ENCODE results near the gene OR5M3. TPM values are rescaled to one million over a fixed set of nuclear protein-coding genes. Genes with fewer than 3 reads are reported as not detected.

OR5M3 gene
- total and polyA plus RNA-seq, 2 of the 13 experiments (the other 11 are each of a cell fraction or from before 2014, with no cell fraction given) = not detected

GRCh38 chr11:56457076-56457475 is 16.1 kb downstream of the OR5M3 start (continued):
- TF ChIP-seq ZNF234 (CRISPR knock-in tag; conservative IDR thresholded peaks at IDR 0.05) = no peak

GRCh38 chr11:56453521-56453920 is 19.6 kb downstream of the OR5M3 start:
- Histone ChIP-seq H4K20me1 (ENCODE audit: insufficient read depth, low read length) (no peaks in the 10 kb centered on the region), H3K9ac (ENCODE audit: insufficient read depth, low read depth, low read length) (no peak overlapping the region), H3K27ac (ENCODE audit: extremely low read length, insufficient read depth, low read length) (no peak overlapping the region), H3K79me2 (ENCODE audit: insufficient read depth, low read length) (no peaks in the 10 kb centered on the region), H3K36me3 (replicated peaks in 1 of 2; ENCODE audit: control insufficient read depth in 1 of 2, insufficient read depth in 2 of 2, low read length in 2 of 2) (no peaks in the 10 kb centered on the region), H2AFZ (ENCODE audit: low read length) (no peak overlapping the region), H3K27me3 (ENCODE audit: control insufficient read depth in 1 of 2, insufficient read depth in 2 of 2, low read length in 2 of 2) (no peaks in the 10 kb centered on the region), H3K9me3 (ENCODE audit: low read length) (peaks cover 24% of the 10 kb centered on the region), H3K4me3 (replicated peaks in 1 of 3; ENCODE audit: insufficient read depth in 1 of 3, low read depth in 2 of 3, low read length in 3 of 3) (no peak overlapping the region), H3K4me2 (ENCODE audit: low read depth, low read length) (no peak overlapping the region), H3K4me1 (ENCODE audit: insufficient read depth, low read length) (no peaks in the 10 kb centered on the region)
- DNase-seq (ENCODE audit: low spot score) (no peak), ATAC-seq (no peak), FAIRE-seq (no peak)
- CTCF ChIA-PET (ENCODE audit: low intra/inter-chr PET ratio, low total read pairs) = no interaction called here
- intact Hi-C loops (cut with micrococcal nuclease; ENCODE audit: unreplicated experiment) (no loop called here), in situ Hi-C loops (cut with HindIII; ENCODE audit: extremely low pct_ligation_motif_present, low pct_unique_long_range_greater_than_20kb) (no loop called here)
- TF ChIP-seq JDP2 (CRISPR knock-in tag; IDR thresholded peaks at IDR 0.05; ENCODE audit: borderline replicate concordance) (no peak), MXD3 (CRISPR knock-in tag; IDR thresholded peaks at IDR 0.05) (no peak), ELK4 (CRISPR knock-in tag; IDR thresholded peaks at IDR 0.05; ENCODE audit: borderline replicate concordance) (no peak), SP140L (CRISPR knock-in tag; IDR thresholded peaks at IDR 0.05; ENCODE audit: borderline replicate concordance) (no peak), RBM22 (optimal IDR thresholded peaks at IDR 0.05; ENCODE audit: low read length) (no peak), ELF1 (CRISPR knock-in tag; IDR thresholded peaks at IDR 0.05) (no peak), CCDC6 (CRISPR knock-in tag; IDR thresholded peaks at IDR 0.05) (no peak), TFAP4 (IDR thresholded peaks at IDR 0.05; ENCODE audit: borderline replicate concordance, low read depth) (no peak), ELF3 (CRISPR knock-in tag; IDR thresholded peaks at IDR 0.05) (no peak), ZKSCAN8 (CRISPR knock-in tag; IDR thresholded peaks at IDR 0.05; ENCODE audit: borderline replicate concordance) (no peak), ESRRA (CRISPR knock-in tag; IDR thresholded peaks at IDR 0.05; ENCODE audit: low read depth) (no peak), ZNF205 (CRISPR knock-in tag; IDR thresholded peaks at IDR 0.05) (no peak), ZBTB10 (CRISPR knock-in tag; IDR thresholded peaks at IDR 0.05; ENCODE audit: borderline replicate concordance) (no peak), PCBP2 (optimal IDR thresholded peaks at IDR 0.05; ENCODE audit: low read depth, low read length, poor library complexity, severe bottlenecking) (no peak)
- BruUV-seq (replicated peaks) = no TSS peak
- POLR2A ChIA-PET = no interaction called here
- 6% methylated on average over 4 of the region's 4 CpGs for WGBS (ENCODE audit: low lambda C conversion rate)

All from HepG2 (cell line).